ENCODE measurements around the gene ABCC9.

DNA sequence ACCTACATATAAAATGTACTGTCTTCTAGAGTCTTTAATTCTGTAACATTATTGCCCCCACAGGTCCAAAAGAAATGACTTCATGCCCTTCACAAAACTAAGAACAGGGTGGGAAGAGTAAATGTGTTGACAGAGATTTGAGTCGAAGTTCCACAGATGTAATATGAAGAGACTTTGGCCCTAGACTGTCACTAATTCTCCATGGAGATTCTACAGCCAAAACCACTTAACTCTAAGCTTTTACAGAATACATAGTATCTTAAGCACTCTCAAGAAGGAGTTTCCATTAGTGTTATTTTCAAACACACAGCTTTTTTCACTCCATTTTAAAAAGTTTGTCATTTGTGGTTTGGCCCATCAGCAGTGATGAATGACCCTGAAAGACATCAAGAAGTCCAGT, 56.3 kb downstream of the ABCC9 start:
- TF ChIP-seq CTCF (IDR thresholded peaks at IDR 0.05; ENCODE audit: low read depth, low read length) (no peak), MYC (IDR thresholded peaks at IDR 0.05; ENCODE audit: low read depth, low read length) (no peak)

All from NB4 (cell line).